HG03159 (cell line): ENCODE data around the gene EGFL8.
"Not testable (repeated sequence)": the region's sequence is repeated elsewhere in the genome, so short reads cannot be mapped to it uniquely, and the experiment has no call there.

Experiments
- ATAC-seq: cut with Tn5 transposase; IDR thresholded peaks from one replicate; pipeline ENCODE4 v1.9.1; 2021; ENCODE audit warnings: mild to moderate bottlenecking, moderate library complexity; ENCODE audit not compliant: unreplicated experiment

Gene EGFL8

DNA sequence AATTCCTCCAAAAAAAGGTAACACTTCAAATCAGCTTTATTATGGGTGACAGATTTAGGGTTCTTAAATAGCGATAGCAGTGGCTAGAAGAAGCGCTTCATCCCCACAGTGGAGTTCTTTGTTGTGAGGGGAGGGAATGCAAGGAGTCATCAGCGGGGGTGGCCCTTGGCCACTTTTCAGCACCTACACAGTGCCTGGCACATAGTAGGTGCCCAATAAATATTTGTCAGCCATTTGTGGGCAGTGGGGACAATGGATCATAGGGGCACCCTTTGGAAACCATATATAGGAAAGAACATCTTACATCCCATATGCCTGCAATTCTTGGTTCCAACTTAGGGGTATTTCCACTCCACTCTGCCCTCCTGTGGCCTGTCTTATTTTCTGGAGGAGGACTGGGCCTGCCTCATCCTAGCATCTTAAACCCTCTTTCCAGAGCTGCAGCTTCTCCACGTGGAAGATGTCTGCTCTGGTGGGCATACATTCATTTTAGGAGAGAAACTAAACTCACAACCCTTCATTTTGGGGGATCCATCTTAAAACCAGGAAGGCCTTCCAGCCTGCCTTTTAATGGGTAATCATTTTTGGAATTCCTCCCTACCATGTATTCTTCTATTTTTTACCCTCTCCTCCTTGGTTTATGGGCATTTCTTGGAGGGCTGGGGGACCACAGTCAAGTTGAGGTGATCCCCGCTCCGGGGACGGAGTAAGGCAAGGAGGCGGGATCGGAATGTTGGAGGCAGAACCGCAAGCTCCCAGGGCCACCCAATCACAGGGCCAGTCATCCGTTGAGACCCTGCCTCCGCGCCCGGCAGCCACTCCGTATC is 30.6 kb downstream of the EGFL8 start:
- ATAC-seq = no peak

- ATAC-seq = peak; percentile 69
Measured at GRCh38 chr6:32195652-32195901, 31.2 kb downstream of the EGFL8 start.

- peak; percentile 76 for ATAC-seq
Measured at GRCh38 chr6:32195902-32196681, 31.7 kb downstream of the EGFL8 start.

GRCh38 chr6:32196682-32197616 is 32.6 kb downstream of the EGFL8 start:
- no peak for ATAC-seq

- ATAC-seq = no peak
Measured at GRCh38 chr6:32198345-32198696, 33.9 kb downstream of the EGFL8 start.

DNA sequence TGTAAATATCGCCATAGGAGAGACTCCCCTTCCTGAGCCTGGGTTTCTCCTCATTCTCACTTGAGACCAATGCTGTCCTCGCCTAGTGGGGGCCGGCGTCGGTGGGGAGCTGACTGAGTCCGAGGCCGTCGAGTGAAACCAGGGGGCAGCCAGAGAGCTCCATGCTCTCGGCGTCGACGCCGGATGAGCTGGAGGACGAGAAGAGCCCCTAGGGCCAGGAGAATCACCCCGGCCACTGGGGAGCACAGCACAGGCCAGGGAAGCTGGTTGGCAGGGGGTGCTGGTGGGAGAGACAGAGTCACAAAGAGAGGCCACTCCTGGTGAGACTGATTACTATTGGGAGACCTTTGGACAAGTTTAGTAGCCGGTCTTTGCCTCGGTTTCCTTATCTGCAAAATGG is 34.5 kb downstream of the EGFL8 start:
- ATAC-seq = no peak

- ATAC-seq = no peak
Measured at GRCh38 chr6:32200711-32201475, 36.5 kb downstream of the EGFL8 start.

GRCh38 chr6:32202186-32202585 is 37.8 kb downstream of the EGFL8 start:
- no peak for ATAC-seq

- ATAC-seq = no peak
Measured at GRCh38 chr6:32203426-32204267, 39.3 kb downstream of the EGFL8 start.

GRCh38 chr6:32204268-32204715 is 39.9 kb downstream of the EGFL8 start:
- no peak for ATAC-seq

GRCh38 chr6:32208996-32209395 is 44.6 kb downstream of the EGFL8 start:
- ATAC-seq = no peak

- no peak for ATAC-seq
Measured at GRCh38 chr6:32210191-32210601, 45.8 kb downstream of the EGFL8 start.

- ATAC-seq = not testable (repeated sequence)
Measured at GRCh38 chr6:32211432-32211831, 47.0 kb downstream of the EGFL8 start.

DNA sequence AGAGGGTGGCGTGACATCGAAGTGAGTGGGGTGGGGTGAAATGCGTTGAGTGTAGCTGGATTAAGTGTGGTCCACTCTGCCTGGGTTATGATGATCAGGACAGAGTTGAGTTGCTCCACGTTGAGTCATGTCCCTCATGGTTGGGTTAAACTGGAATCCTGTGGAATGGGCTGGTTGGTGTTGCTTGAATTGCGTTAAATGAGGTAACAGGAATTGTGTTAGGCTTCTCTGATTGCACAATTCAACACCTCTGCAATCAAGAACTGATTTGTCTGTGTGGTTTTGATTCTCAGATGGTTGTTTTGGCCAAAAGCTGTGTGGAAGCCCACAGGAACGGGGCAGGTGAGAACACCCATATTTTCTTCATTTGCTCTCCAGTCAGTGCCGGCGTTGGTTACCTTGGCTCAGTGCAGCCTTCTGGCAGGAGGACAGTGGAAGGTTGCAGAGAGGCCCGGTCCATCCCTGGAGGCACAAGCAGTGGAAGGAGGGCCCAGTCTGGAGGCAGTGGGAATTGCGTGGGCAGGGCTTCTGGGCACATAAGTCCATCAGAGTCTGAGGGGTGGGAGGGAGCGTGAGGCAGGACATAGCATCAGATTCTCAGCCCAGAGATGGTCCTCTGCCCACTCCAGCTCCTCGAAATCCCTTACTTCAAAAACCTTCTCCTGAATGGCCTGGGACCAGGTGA is 47.8 kb downstream of the EGFL8 start:
- ATAC-seq = no peak

DNA sequence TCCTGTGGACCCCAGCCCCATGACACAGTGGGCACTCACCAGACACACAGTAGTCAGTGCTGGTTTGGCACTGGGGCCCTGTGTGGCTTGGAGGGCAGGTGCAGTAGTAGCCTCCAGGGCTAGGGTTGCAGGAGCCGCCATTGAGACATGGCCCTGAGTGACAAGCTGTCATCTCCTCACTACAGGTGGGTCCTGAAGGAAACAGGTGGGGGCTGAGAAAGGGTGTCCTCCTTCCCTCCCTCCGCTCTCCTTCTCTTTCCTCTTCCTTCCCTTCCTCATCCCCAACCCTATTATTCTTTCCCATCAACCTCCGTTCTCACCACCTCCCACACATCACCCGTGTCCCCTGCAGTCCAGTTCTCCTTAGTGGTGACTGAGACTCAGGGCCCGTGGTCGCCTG is 49.3 kb downstream of the EGFL8 start:
- ATAC-seq = no peak

DNA sequence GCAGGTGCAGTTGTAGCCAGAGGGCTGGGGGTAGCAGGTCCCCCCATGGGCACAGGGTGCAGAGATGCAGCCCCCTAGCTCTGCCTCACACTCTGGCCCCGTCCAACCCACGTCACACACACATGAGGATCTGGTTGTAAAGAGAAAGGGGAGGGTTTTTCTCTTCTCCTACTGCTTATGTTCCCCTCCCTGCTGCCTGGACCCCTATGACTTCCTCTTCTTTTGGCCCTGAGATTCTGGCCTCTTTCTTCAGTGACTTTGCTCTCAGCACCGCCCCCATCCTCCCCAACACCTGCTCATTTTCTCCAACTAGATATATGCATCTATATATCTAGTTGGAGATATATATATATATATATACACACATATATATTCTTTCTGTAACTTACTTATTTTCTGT is 49.7 kb downstream of the EGFL8 start:
- no peak for ATAC-seq

DNA sequence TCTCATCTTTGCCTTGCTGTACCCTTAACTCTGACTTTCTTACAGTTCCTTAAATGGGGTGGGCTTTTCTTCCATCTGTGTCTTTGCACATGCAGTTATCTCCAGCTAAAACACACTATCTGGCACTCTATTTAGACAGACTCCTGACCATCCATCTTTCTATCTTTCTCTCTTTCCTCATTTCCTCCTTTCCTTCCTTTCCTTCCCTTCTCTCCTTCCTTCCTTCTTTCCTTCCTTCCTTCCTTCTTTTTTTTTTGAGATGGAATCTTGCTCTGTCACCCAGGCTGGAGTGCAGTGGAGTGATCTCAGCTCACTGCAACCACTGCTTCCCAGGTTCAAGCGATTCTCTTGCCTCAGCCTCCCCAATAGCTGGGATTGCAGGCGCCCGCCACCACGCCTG is 51.2 kb downstream of the EGFL8 start:
- no peak for ATAC-seq

- ATAC-seq = no peak
Measured at GRCh38 chr6:32216285-32216684, 51.9 kb downstream of the EGFL8 start.

GRCh38 chr6:32216998-32217397 is 52.6 kb downstream of the EGFL8 start:
- no peak for ATAC-seq
